Keratinocyte (primary cell): ENCODE results near the gene EIF3D. TPM values are rescaled to one million over a fixed set of nuclear protein-coding genes. Genes with fewer than 3 reads are reported as not detected.

ENCODE experiments used
- DNase-seq: peaks from one replicate; pipeline ENCODE4 v3.0.0-alpha.2; 2011; ENCODE audit warnings: low read depth, missing footprints, low spot score
- FAIRE-seq: peaks from 2 replicates; lab custom pipeline; 2011; peaks lifted over from hg19 to GRCh38; lab: Jason Lieb, UNC
- H2AFZ ChIP-seq: 2 replicates; pipeline ENCODE4 v1.6.0; 2012; ENCODE audit warnings: low read length, control low read depth, inconsistent platforms; ENCODE audit not compliant: control insufficient read depth
- H3K27ac ChIP-seq: 2 replicates; pipeline ENCODE4 v1.5.1; 2011; ENCODE audit warnings: low read length; ENCODE audit not compliant: control insufficient read depth, insufficient read depth
- H3K27me3 ChIP-seq: 3 replicates; pipeline ENCODE4 v1.6.0; 2011; ENCODE audit warnings: low read length; ENCODE audit not compliant: control insufficient read depth, insufficient read depth; ENCODE audit errors: extremely low read depth
- H3K36me3 ChIP-seq, 2 experiments: 2 replicates in 1 of 2; 3 replicates in 1 of 2; pipeline ENCODE4 v1.5.1; 2011; ENCODE audit warnings: low read length in 2 of 2, mild to moderate bottlenecking in 1 of 2; ENCODE audit not compliant: control insufficient read depth in 2 of 2, insufficient read depth in 2 of 2; ENCODE audit errors: extremely low read depth in 1 of 2
- H3K4me1 ChIP-seq: 3 replicates; pipeline ENCODE4 v1.5.1; 2011; ENCODE audit warnings: low read length; ENCODE audit not compliant: control insufficient read depth, insufficient read depth; ENCODE audit errors: extremely low read depth
- H3K4me2 ChIP-seq: 3 replicates; pipeline ENCODE4 v1.6.0; 2011; ENCODE audit warnings: low read depth, low read length; ENCODE audit not compliant: control insufficient read depth, insufficient read depth; ENCODE audit errors: extremely low read depth
- H3K4me3 ChIP-seq, 3 experiments: fragments of 200-600 bp in 1 of 3; sonication (generic) in 1 of 3; 2 replicates in 2 of 3; 3 replicates in 1 of 3; pipeline ENCODE4 v1.5.1; 2011 to 2016; ENCODE audit warnings: low read length in 3 of 3, mild to moderate bottlenecking in 3 of 3, control low read depth in 2 of 3, inconsistent platforms in 1 of 3, low read depth in 1 of 3, mixed read lengths in 1 of 3, mixed run types in 1 of 3, moderate library complexity in 1 of 3; ENCODE audit not compliant: control insufficient read depth in 2 of 3, insufficient read depth in 2 of 3; ENCODE audit errors: extremely low read depth in 1 of 3
- H3K79me2 ChIP-seq: 2 replicates; pipeline ENCODE4 v1.6.0; 2012; ENCODE audit warnings: low read length; ENCODE audit not compliant: control insufficient read depth, insufficient read depth
- H3K9ac ChIP-seq: 3 replicates; pipeline ENCODE4 v1.6.0; 2011; ENCODE audit warnings: low read length; ENCODE audit not compliant: control insufficient read depth, insufficient read depth; ENCODE audit errors: extremely low read depth
- H3K9me1 ChIP-seq: 3 replicates; pipeline ENCODE4 v1.6.0; 2011; ENCODE audit warnings: low read length; ENCODE audit not compliant: control insufficient read depth, insufficient read depth; ENCODE audit errors: extremely low read depth
- H3K9me3 ChIP-seq: 2 replicates; pipeline ENCODE4 v1.5.1; 2012; ENCODE audit warnings: low read depth, low read length; ENCODE audit not compliant: control insufficient read depth
- H4K20me1 ChIP-seq: 3 replicates; pipeline ENCODE4 v1.6.0; 2011; ENCODE audit warnings: low read length; ENCODE audit not compliant: control insufficient read depth, insufficient read depth; ENCODE audit errors: extremely low read depth
- CTCF ChIP-seq, 3 experiments: IDR thresholded peaks in 1 of 3; conservative IDR thresholded peaks in 1 of 3; optimal IDR thresholded peaks in 1 of 3; 2 replicates in 2 of 3; 3 replicates in 1 of 3; pipeline versions ENCODE3 to v1.5.1; 2011; ENCODE audit warnings: low read length in 3 of 3, mild to moderate bottlenecking in 3 of 3, moderate library complexity in 2 of 3, control low read depth in 1 of 3, inconsistent platforms in 1 of 3; ENCODE audit not compliant: insufficient read depth in 2 of 3; ENCODE audit errors: extremely low read depth in 1 of 3
- EZH2 ChIP-seq: IDR thresholded peaks from one replicate; pipeline ENCODE4 v1.6.1; 2012; ENCODE audit warnings: inconsistent platforms, mild to moderate bottlenecking, low read length, moderate library complexity
- dilution Hi-C: fragments of 300-500 bp; cut with MboI; formaldehyde crosslinking; loops from one replicate; pipeline ENCODE4 v1.7.0; 2020; ENCODE audit warnings: low sequenced_read_pairs; ENCODE audit not compliant: extremely low pct_ligation_motif_present
- polyA plus RNA-seq, 5 experiments: library from polyadenylated mRNA; depleted of rRNA in 3 of 5; stranded (reverse) in 3 of 5; stranded (forward) in 1 of 5; unstranded in 1 of 5; fragments of >200 nt; gene quantifications; 1 replicate in 1 of 5; 2 replicates in 3 of 5; 3 replicates in 1 of 5; pipeline versions ENCODE4 v1.2.1 to v1.2.3, GENCODE V29; 2011 to 2012; ENCODE audit warnings: missing spikeins in 2 of 5, low read depth in 1 of 5, low replicate concordance in 1 of 5

EIF3D gene
- polyA plus RNA-seq, 1 donor (not counting 4 experiments of a cell fraction or from before 2014, with no cell fraction given): 408 TPM

DNA sequence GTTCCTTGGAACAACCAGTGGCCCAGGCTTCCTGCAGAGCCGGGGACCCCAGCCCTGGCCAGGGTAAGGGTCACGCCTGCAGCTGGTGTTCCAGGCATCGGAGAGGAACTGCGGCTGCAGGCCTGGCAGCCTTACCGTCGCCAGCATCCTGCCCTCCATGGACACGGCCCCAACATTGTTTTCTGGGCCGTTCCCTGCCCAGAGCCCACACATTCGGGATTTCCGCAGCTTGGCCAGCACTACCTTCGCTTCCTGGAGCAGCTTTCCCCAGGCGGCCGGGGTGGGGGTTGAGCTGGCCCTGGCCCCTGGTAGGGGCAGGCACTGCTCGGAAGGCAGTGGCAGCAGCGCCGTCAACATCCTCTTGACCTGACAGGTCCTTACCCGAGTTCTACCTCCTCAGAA lies 65.2 kb downstream of the EIF3D start:
- H3K27me3 ChIP-seq: no peaks in the 10 kb centered on the region
- H3K79me2 ChIP-seq: peaks cover 5% of the 10 kb centered on the region
- TF ChIP-seq EZH2 (no peak), CTCF (optimal IDR thresholded peaks at IDR 0.05 in 1 of 3, IDR thresholded peaks at IDR 0.05 in 1 of 3, conservative IDR thresholded peaks at IDR 0.05 in 1 of 3; ENCODE audit: extremely low read depth in 1 of 3, insufficient read depth in 2 of 3, low read length in 3 of 3) (no peak)
- H3K36me3 ChIP-seq: no peaks in the 10 kb centered on the region
- FAIRE-seq (no peak), DNase-seq (no peak)
- peaks cover 52% of the 10 kb centered on the region for H3K4me1 ChIP-seq
- H3K9ac ChIP-seq: no peak overlapping the region
- H3K9me3 ChIP-seq: no peaks in the 10 kb centered on the region
- H3K4me3 ChIP-seq: no peak overlapping the region
- H2AFZ ChIP-seq: no peak overlapping the region
- no peaks in the 10 kb centered on the region for H4K20me1 ChIP-seq
- dilution Hi-C loops: no loop called here
- H3K27ac ChIP-seq: no peak overlapping the region
- peaks cover 4% of the 10 kb centered on the region for H3K9me1 ChIP-seq
- no peak overlapping the region for H3K4me2 ChIP-seq

GRCh38 chr22:36461665-36462649 lies 67.0 kb downstream of the EIF3D start:
- no peaks in the 10 kb centered on the region for H3K9me3 ChIP-seq
- H4K20me1 ChIP-seq: no peaks in the 10 kb centered on the region
- no peaks in the 10 kb centered on the region for H3K79me2 ChIP-seq
- H3K9ac ChIP-seq: peak overlapping the region; percentile 55
- H3K27me3 ChIP-seq: no peaks in the 10 kb centered on the region
- H2AFZ ChIP-seq: no peak overlapping the region
- no peak for DNase-seq
- peak; percentile 98 for FAIRE-seq
- peak overlapping the region in 1 of 3 experiments; percentile 4 for H3K4me3 ChIP-seq
- no peaks in the 10 kb centered on the region for H3K36me3 ChIP-seq
- H3K27ac ChIP-seq: peak overlapping the region; percentile 42
- dilution Hi-C loops: no loop called here
- H3K4me1 ChIP-seq: peaks cover 36% of the 10 kb centered on the region
- H3K4me2 ChIP-seq: peak overlapping the region; percentile 39
- TF ChIP-seq EZH2: no peak
- no peak for TF ChIP-seq CTCF (optimal IDR thresholded peaks at IDR 0.05 in 1 of 3, IDR thresholded peaks at IDR 0.05 in 1 of 3, conservative IDR thresholded peaks at IDR 0.05 in 1 of 3; ENCODE audit: extremely low read depth in 1 of 3, insufficient read depth in 2 of 3, low read length in 3 of 3)
- H3K9me1 ChIP-seq: peaks cover 4% of the 10 kb centered on the region

Other genes starting within 250 kb of the EIF3D start
- gene MYH9, start 141.2 kb downstream of the EIF3D start, polyA plus RNA-seq: 277 to 489 TPM (median 351 TPM) in 3 replicates
- gene TXN2, start 47.5 kb downstream of the EIF3D start, polyA plus RNA-seq: 92.5 to 99.2 TPM (median 95.9 TPM) in 3 replicates
- gene FOXRED2, start 22.1 kb downstream of the EIF3D start, polyA plus RNA-seq: 0.54 to 1.9 TPM (median 0.71 TPM) in 3 replicates
- gene CACNG2, start 174.6 kb upstream of the EIF3D start, polyA plus RNA-seq: not detected in 3 replicates
- 11.5 to 19.2 TPM (median 18.5 TPM) in 3 replicates for gene IFT27, start 247.0 kb upstream of the EIF3D start, polyA plus RNA-seq